Fibroblast of skin of left quadriceps (primary cell): ENCODE data around the gene CKB.
A peak's percentile ranks its signal among the peaks of the same experiment; 100 is the strongest.

Experiments used
- DNase-seq, 2 experiments: peaks; one replicate each; pipeline ENCODE4 v3.0.0-alpha.2; 2013; ENCODE audit warnings: low read depth in 2 of 2

The CKB gene

GRCh38 chr14:103522649-103523574 lies at the start of gene CKB:
TSS of gene CKB (minus strand) at chr14:103522830. CDS start at chr14:103522493, 337 bp downstream.
- no peak for DNase-seq

DNA sequence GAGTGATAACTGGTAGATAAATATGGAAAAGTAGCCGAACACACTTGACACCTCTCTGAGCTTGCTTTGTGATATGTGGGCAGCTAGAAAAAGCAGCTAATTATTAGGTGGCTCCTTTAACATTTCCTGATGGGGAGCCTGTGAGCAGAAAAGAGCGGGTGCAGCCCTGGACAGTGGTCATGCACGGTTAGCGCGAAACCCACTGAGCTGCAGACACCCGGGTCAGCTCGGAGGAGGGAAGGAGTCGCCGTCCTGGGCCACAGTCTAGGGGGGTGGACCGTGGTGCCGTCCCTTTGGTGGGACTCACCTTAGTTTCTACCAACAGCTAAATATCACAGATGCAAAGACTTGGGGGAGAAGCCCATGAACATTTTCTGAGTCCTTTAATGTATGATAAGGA lies 46.8 kb upstream of the CKB start:
- DNase-seq = no peak

GRCh38 chr14:103568952-103569351 lies 46.3 kb upstream of the CKB start:
- no peak for DNase-seq

DNA sequence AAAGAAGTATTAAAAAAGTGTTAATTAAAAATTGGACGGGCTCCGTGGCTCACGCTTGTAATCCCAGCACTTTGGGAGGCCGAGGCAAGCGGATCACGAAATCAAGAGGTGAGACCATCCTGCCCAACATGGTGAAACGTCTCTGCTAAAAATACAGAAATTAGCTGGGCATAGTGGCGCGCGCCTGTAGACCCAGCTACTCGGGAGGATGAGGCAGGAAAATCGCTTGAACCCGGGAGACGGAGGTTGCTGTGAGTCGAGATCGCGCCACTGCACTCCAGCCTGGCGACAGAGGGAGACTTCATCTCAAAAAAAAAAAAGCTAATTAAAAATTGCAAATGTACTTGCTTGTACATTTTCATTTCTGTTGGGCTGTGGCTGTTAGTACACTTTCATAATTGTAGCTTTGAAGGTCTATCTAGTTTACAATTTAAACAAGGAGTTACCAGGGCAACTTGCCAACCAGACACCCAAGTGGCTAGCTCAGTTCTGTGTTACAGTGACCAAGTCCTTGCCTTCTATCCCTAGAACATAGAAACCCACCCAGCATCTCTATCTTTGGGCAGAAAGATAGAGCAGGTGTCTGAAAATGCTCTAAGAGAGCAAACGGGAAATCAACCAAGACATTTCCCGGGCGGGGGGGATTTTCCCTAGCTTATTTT lies 41.3 kb upstream of the CKB start:
- DNase-seq = no peak

DNA sequence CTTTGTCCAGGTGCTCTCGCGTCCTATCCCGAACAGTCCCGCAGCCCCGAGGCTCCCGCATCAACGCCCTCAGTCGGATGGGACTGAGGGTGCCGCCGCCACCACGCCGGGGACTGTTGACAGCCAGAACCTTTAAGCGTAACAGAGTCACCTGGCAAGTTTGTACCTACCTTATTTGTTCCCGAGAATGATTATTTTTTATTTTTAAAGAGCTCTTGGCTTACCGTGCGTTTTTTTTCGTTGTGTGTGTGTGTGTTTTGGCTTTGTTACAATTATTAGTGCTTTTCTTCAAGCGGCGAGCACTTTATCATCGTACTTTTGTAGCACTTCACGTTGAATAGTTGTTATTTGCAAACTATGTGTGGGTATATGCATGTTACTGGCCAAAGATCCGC lies 40.6 kb upstream of the CKB start:
- DNase-seq = no peak

DNA sequence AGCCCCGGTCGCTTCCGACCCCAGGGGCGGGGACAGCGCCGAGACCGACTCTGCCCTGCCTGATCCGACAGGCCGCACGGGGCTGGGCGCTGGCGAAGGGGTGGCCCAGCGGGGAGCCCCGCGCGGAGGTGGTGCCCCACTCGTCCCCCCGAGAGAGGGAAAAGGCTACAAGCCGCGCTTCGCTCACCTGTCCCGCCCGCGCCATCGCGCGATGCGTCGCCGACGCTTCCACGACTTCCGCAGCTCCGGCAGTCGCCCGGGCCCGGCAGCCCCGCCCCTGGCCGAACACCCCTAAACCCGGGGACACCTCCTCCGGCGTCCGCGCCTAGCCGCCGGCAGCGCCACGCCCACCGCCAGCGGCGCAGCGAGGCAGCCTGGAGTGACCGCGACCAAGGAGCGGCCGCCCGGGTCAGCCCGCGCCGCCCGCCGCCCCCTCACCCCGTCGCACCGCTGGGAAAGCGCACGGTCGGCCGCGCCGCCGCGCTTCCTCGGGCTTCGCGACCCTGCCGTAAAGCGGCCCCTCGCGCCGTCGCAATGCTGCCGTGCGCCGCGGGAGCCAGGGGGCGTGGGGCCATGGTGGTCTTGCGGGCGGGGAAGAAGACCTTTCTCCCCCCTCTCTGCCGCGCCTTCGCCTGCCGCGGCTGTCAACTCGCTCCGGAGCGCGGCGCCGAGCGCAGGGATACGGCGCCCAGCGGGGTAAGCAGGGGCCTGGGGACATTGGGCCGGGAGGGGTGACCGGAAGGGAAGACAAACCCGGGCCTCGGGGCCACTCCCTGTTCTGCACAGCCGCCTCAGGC lies 40.0 kb upstream of the CKB start, which contains the start of the genes BAG5 and COA8:
Gene BAG5 (minus strand): TSS at position 229 of the 797 bp plus-strand sequence. CDS start 1,493 bp downstream, outside the sequence.
Gene COA8 (plus strand): TSS at position 532 of the 797 bp plus-strand sequence. CDS start 42 bp downstream, at position 574.
- DNase-seq = peak; percentile 54 to 58

DNA sequence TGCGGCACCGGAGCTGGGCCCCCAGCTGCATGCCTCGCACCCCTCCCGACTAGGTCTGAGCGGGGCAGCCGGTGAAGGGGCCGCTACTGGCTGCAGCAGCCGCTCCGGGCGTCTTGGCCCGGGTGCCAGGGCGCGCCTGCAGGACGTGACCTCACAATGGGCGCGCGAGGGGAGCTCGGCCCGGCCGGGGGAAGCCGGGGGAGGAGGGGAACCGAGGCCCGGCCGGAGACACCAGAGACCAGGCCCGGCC lies 39.5 kb upstream of the CKB start:
- DNase-seq = no peak

- no peak for DNase-seq
Observed at GRCh38 chr14:103561381-103562178, 39.0 kb upstream of the CKB start.

DNA sequence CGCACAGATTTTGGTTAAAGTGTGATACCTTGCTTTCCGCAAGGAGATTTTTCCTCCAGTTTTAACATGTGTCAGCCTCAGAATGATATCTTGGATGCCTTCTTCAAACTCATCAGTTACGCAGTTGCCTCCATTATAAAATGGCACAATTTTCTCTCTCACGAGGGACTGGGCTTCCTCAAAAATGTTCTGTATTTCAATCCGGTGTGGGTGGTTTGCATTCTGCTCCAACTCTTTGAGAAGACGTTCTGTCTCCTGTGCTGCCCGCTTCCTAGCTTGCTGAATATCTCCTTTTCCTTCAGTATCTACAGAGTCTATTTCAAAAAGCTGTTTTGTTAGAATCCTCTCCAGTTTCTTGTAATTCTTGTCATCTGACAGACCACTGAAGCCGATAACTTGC lies 38.1 kb upstream of the CKB start:
- DNase-seq = no peak

DNA sequence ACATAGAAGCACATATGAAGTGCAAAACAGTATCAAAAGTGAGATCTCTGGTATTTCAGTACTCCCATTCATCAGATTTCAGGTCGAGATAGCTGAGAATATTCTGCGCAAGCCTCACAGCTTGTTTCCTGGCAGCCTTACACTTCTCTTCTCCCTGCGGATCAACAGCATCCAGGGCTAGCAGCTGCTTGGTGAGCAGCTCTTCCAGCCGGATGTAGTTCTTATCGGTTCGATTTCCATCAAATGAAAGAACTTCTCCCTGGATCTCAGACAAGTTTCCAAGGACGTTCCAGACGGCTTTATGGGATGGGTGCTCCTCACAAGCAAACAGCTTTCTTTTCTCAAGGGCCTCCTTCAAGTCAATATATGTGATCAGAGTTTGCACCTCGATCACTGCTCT lies 37.1 kb upstream of the CKB start:
- no peak for DNase-seq

DNA sequence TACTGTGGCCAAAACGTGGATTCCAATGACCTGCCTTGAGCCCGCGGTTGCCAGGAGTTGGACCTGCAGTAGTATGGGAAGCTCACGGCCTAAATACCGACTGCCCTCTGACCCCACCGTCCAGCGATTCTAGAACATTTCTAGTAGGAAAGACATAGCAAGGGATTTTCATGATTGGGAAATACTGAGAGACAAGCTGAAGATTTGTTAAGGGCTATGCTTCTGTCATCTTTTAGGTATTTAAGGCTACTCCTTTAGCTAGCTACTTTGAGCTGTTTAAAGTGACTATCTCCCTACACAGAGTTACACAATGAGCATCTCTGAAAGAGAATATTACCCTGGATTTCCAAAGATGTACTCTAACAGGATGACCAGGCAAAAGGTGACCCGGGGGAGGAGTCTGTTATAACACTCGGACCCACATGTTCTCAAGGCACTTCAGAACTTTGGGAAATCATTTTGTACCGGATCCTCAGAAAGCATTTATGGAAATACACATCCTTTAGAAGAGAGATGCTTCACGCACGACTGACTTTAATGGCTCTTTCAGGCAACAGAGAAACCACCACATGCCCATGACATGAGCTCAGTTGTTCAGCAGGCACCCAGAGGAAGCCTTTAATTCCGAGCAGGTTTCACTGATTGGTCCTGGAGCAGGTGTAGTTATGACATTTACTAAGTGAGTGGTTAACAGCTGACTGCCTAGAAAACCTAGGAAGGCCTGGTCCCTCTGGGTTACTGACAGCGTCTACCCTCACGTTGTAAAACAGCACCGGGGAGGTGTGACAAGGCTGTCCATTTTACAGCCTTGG lies 35.6 kb upstream of the CKB start:
- DNase-seq = no peak

GRCh38 chr14:103556946-103557758 lies 34.5 kb upstream of the CKB start:
- DNase-seq = no peak

GRCh38 chr14:103555559-103556337 lies 33.1 kb upstream of the CKB start:
- DNase-seq = no peak

- no peak for DNase-seq
Observed at GRCh38 chr14:103552846-103553210, 30.2 kb upstream of the CKB start.

DNA sequence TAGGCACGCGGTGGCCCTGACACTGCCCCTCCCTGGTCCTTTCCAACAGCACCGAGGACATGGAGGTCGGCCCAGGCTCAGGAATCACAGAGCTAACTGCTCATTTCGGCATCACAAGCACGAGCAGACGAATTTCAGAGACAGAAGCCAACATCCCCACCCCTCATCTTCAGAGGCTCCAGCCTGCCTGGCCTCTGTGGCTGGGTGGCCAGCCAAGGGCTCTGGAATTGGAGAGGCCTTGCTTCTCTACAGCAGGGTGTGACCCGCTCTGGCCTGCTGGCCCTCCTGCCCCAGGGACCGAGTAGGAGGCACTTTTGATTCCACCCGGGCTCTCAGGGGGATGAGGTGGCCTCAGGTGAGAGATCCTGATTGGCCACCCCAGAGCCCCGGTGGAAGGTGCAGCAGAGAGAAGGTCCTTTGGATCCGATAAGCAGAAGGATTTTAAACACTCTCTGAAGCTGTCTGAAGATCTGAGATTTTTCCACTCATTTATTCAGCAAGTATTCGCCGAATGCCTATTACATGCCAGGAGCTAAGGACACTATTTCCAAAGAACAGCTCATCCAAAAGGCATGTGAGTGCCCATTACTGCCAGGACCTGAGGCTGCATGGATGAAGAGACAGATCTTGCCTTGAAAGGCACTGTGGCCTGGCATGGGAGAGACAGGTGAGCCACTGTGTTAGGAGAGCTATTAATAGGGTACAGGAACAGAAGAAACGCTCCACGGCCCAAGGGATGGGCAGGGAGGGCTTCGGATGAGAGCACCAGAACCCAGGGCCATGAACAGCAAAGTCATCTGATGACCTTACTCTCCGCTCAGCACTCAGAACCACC lies 29.6 kb upstream of the CKB start:
- no peak for DNase-seq

DNA sequence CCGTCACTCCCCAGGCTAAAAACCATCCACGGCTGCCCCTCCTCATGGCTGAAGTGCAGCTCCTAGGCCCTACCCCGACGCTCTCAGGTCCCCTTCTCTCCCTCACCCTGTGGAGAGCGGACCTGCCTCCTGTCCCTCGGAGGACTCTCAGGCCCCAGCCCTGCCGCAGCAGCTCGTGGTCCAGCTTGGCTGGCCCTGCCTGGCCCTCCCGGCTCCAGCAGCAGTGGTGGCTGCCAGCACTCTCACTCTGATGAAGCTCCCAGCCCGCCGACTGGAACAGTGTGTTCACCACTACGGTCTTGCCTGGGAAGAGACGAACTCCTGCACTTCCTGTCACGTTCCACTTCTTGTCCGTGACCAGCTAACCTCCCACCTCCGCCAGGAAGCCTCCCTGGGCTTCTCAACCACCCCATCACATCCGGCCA lies 28.7 kb upstream of the CKB start:
- no peak for DNase-seq

GRCh38 chr14:103550451-103551337 lies 28.1 kb upstream of the CKB start:
- no peak for DNase-seq
